ENCODE measurements around the gene KCTD8. TPM values are rescaled to one million over a fixed set of nuclear protein-coding genes. Genes with fewer than 3 reads are reported as not detected.

KCTD8 gene
- total RNA-seq (2021): 0.94 and 1.1 TPM in 2 replicates
- long read RNA-seq: 0 reads

GRCh38 chr4:44448521-44449461, at the start of gene KCTD8:
Gene KCTD8, minus strand, starts transcription at chr4:44448809.
- Histone ChIP-seq H3K27ac (ENCODE audit: insufficient read length, low read depth, low read length) (no peak within 1 kb of the TSS), H3K23me2 (ENCODE audit: insufficient read length, low read depth, low read length, poor library complexity, severe bottlenecking) (peaks cover 25% of the 10 kb centered on the region), H2BK12ac (ENCODE audit: insufficient read length, low read depth, low read length) (no peak within 1 kb of the TSS), H2BK5ac (ENCODE audit: insufficient read length, low read length) (no peak within 1 kb of the TSS), H3K56ac (ENCODE audit: insufficient read length, low read depth, low read length) (no peak within 1 kb of the TSS), H3K9me3 (ENCODE audit: control insufficient read depth, low read depth, low read length) (no peaks in the 10 kb centered on the region), H4K8ac (replicated peaks; ENCODE audit: insufficient read length, low read depth, low read length) (no peak within 1 kb of the TSS), H2BK120ac (ENCODE audit: low read depth, low read length, poor library complexity, severe bottlenecking) (no peak within 1 kb of the TSS), H3K4me2 (ENCODE audit: insufficient read depth, insufficient read length, low read length) (peak within 1 kb of the TSS; percentile 75), H2BK20ac (ENCODE audit: low read depth, low read length, poor library complexity, severe bottlenecking) (no peak within 1 kb of the TSS), H3K18ac (ENCODE audit: insufficient read length, low read depth, low read length) (peak within 1 kb of the TSS; percentile 41), H3K4me1 (ENCODE audit: insufficient read depth, low read length) (no peaks in the 10 kb centered on the region), H3K14ac (ENCODE audit: insufficient read depth, low read length) (peak within 1 kb of the TSS; percentile 54; the same call in 1 of the 2 replicates), H3K23ac (ENCODE audit: insufficient read length, low read depth, low read length) (no peak within 1 kb of the TSS), H2BK15ac (ENCODE audit: low read depth, low read length) (no peak within 1 kb of the TSS), H3K4ac (ENCODE audit: low read depth, low read length) (no peak within 1 kb of the TSS), H2AFZ (ENCODE audit: low read length) (peak within 1 kb of the TSS; percentile 57), H3K79me1 (ENCODE audit: insufficient read depth, low read depth, low read length, poor library complexity, severe bottlenecking) (no peaks in the 10 kb centered on the region), H3T11ph (ENCODE audit: low read length) (no peak within 1 kb of the TSS), H3K9ac (ENCODE audit: extremely low read depth, insufficient read length, low read length) (peak within 1 kb of the TSS; percentile 42), H4K5ac (ENCODE audit: insufficient read length, low read depth, low read length) (no peak within 1 kb of the TSS), H4K20me1 (ENCODE audit: control insufficient read depth, insufficient read depth, insufficient read length) (peaks cover 5% of the 10 kb centered on the region), H2AK5ac (ENCODE audit: insufficient read length, low read length) (no peak within 1 kb of the TSS), H4K91ac (ENCODE audit: insufficient read length, low read depth, low read length) (no peak within 1 kb of the TSS), H3K79me2 (ENCODE audit: insufficient read depth, low read length) (no peaks in the 10 kb centered on the region), H3K27me3 (ENCODE audit: insufficient read depth, low read length) (no peaks in the 10 kb centered on the region; the same call in 1 of the 2 replicates)
- Mint-ChIP-seq H3K4me1 (peaks cover 21 to 28% of the 10 kb centered on the region in 2 experiments), H3K36me3 (ENCODE audit: insufficient read depth in 1 of 3, low read depth in 3 of 3) (peaks cover 0 to 2% (median 0%) of the 10 kb centered on the region in 3 experiments; a peak in 2 of 7 replicates), H3K27ac (peak within 1 kb of the TSS in 2 of 3 experiments; percentile 59 to 85; a peak in 2 of 7 replicates), H3K9me3 (no peaks in the 10 kb centered on the region; a peak in 2 of 5 replicates), H3K4me3 (peak within 1 kb of the TSS; percentile 74 to 95), H3K27me3 (ENCODE audit: low read depth) (peaks cover 56% of the 10 kb centered on the region)
- no CpG with 5 or more reads among the region's 74 CpGs for WGBS (ENCODE audit: extremely low coverage, insufficient read length, low lambda C conversion rate)
- peak; percentile 92 for TF ChIP-seq CTCF (conservative IDR thresholded peaks at IDR 0.05)
- peak; percentile 98 for DNase-seq

Data from H9 (cell line).